ENCODE results near the gene RXRG.

DNA sequence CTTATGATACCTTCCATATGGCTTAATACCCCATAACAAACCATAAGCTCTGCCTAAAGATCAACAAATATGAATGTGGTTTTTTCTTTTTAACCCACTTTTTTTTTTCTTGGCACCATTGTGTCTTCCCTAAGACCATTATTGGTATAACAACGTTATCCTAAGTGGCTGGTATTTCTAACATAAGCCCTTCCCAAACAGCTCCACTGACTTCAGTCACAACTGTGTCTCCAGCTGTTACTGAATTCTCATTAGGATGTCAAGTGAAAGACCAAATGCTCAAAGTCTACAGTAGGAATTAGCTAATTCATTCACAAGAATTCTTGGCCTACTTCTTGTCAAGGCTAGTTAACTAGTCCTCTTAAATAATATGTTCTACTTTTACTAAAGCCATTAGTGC, 4.2 kb upstream of the RXRG start:
- no peak for TF ChIP-seq EZH2 (IDR thresholded peaks at IDR 0.05; ENCODE audit: borderline replicate concordance, low read depth, low read length, severe bottlenecking)
- TF ChIP-seq POLR2A (IDR thresholded peaks at IDR 0.05; ENCODE audit: low read depth, low read length) = no peak
- TF ChIP-seq, protein P1, sequence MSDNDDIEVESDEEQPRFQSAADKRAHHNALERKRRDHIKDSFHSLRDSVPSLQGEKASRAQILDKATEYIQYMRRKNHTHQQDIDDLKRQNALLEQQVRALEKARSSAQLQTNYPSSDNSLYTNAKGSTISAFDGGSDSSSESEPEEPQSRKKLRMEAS (IDR thresholded peaks at IDR 0.05; ENCODE audit: insufficient read depth, insufficient read length) = no peak
- TF ChIP-seq, protein P2, sequence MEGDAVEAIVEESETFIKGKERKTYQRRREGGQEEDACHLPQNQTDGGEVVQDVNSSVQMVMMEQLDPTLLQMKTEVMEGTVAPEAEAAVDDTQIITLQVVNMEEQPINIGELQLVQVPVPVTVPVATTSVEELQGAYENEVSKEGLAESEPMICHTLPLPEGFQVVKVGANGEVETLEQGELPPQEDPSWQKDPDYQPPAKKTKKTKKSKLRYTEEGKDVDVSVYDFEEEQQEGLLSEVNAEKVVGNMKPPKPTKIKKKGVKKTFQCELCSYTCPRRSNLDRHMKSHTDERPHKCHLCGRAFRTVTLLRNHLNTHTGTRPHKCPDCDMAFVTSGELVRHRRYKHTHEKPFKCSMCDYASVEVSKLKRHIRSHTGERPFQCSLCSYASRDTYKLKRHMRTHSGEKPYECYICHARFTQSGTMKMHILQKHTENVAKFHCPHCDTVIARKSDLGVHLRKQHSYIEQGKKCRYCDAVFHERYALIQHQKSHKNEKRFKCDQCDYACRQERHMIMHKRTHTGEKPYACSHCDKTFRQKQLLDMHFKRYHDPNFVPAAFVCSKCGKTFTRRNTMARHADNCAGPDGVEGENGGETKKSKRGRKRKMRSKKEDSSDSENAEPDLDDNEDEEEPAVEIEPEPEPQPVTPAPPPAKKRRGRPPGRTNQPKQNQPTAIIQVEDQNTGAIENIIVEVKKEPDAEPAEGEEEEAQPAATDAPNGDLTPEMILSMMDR (IDR thresholded peaks at IDR 0.05; ENCODE audit: extremely low read depth in 1 of 2, insufficient read depth in 1 of 2, low read depth in 1 of 2, low read length in 2 of 2) = no peak

All from endothelial cell of umbilical vein (primary cell).